Measurements from ENCODE around the gene SYNM.
A peak's percentile ranks its signal among the peaks of the same experiment; 100 is the strongest.
"Not testable (repeated sequence)": the region's sequence is repeated elsewhere in the genome, so short reads cannot be mapped to it uniquely, and the experiment has no call there.

SYNM gene, protein sequence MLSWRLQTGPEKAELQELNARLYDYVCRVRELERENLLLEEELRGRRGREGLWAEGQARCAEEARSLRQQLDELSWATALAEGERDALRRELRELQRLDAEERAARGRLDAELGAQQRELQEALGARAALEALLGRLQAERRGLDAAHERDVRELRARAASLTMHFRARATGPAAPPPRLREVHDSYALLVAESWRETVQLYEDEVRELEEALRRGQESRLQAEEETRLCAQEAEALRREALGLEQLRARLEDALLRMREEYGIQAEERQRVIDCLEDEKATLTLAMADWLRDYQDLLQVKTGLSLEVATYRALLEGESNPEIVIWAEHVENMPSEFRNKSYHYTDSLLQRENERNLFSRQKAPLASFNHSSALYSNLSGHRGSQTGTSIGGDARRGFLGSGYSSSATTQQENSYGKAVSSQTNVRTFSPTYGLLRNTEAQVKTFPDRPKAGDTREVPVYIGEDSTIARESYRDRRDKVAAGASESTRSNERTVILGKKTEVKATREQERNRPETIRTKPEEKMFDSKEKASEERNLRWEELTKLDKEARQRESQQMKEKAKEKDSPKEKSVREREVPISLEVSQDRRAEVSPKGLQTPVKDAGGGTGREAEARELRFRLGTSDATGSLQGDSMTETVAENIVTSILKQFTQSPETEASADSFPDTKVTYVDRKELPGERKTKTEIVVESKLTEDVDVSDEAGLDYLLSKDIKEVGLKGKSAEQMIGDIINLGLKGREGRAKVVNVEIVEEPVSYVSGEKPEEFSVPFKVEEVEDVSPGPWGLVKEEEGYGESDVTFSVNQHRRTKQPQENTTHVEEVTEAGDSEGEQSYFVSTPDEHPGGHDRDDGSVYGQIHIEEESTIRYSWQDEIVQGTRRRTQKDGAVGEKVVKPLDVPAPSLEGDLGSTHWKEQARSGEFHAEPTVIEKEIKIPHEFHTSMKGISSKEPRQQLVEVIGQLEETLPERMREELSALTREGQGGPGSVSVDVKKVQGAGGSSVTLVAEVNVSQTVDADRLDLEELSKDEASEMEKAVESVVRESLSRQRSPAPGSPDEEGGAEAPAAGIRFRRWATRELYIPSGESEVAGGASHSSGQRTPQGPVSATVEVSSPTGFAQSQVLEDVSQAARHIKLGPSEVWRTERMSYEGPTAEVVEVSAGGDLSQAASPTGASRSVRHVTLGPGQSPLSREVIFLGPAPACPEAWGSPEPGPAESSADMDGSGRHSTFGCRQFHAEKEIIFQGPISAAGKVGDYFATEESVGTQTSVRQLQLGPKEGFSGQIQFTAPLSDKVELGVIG (N-terminal part only)

DNA sequence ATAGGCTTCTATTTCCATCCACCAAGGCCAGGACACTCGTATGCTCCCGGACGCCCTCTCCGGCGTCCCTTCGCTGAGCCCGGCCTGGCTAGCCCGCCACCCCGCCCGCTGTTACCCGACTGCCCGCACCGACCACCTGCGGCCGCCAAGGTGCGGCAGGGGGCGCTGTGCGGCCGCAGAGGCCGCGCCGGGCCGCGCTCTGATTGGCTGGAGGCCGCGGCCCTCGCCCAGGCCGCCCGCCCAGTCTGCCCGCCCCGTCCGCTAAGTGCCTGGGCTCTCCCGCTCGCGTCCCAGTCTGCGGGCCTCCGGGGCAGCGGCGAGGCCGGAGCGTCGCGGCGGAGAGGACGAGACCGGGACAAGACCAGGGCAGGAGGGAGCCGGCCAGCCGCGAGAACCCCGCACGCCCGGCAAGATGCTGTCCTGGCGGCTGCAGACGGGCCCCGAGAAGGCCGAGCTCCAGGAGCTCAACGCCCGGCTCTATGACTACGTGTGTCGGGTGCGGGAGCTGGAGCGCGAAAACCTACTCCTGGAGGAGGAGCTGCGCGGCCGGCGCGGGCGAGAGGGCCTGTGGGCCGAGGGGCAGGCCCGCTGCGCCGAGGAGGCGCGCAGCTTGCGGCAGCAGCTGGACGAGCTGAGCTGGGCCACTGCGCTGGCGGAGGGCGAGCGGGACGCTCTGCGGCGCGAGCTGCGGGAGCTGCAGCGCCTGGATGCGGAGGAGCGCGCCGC is at the start of gene SYNM:
Gene SYNM, plus strand, starts transcription at position 293 of the 726 bp plus-strand sequence. Its CDS starts 120 bp downstream, at position 413.
- peak; percentile 69 for DNase-seq

DNA sequence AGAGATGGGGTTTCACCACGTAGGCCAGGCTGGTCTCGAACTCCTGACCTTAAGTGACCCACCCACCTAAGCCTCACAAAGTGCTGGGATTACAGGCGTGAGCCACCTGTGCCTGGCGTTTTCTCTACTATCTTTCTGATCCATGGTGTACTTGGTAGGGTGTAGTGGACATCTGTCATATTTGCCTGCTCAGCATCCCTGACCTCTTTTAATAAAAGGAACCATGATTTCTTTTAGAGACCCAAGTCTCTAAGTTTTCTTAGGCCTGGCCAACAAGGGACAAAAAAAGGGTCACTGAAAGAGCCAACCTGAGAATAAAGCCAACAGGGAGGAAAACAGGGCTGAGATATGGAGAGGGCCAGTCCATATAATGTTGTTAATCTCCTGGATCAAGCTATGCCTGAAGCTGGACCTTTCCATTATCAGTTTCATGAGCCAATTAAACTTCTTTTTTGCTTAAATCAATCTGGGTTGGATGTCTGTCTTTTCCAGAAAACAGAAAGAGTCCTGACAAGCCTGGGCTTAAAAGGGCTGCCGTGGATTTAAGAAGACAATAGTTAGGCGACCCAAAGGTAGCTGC is 49.2 kb upstream of the SYNM start:
- peak; percentile 35 for DNase-seq

DNA sequence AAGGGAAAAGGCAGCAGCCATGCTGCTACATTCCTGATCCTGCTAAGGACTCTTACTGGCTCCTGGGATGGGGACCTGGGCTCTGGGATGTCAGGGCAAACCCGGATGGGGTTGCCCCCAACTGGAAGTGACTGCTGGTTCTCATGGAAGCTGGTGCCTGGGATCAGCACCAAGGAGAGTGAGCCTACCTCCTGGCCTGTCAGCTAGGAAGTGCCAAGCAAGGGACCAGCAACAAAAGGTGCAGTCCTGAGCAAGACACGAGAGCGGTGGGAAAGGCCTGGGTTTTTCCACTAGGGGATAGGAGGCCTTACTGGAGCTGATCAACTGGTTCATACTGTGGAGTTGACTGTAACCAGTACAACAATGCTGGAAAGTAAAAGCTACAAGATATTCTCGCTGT is 47.9 kb upstream of the SYNM start:
- DNase-seq: no peak

DNA sequence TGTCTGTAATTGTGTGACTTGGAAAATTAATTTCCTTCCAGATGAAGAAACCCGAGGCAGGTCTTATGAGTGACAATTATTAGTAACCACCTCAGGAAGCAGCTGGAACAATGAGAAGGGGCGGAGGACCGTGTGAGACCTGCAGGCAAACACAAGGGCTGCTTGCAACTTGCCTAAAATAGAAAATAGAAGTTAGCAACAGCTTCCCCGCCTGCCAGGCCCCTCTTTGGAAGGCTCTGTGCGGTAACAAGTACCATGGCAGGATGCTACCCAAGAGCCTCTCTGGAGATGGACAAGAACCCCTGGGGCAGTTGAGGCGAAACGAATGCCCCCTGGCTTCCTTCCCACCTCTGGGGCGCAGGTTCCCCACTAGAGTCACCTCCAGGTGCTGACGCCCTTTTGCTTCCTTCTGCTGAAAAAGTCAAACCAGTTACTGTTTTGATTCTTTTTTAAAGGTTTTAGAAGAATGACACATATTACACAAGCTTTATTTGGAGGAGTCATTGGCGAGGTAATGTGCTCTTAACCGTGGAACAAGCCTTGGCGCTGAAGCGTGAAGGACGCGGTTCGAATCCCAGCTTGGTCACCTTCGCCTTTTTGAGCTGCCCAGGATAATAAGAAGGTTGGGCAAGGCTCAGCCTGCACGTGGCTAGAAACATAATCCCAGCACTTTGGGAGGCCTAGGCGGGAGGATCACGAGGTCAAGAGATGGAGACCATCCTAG is 47.0 kb upstream of the SYNM start:
- DNase-seq: no peak

DNA sequence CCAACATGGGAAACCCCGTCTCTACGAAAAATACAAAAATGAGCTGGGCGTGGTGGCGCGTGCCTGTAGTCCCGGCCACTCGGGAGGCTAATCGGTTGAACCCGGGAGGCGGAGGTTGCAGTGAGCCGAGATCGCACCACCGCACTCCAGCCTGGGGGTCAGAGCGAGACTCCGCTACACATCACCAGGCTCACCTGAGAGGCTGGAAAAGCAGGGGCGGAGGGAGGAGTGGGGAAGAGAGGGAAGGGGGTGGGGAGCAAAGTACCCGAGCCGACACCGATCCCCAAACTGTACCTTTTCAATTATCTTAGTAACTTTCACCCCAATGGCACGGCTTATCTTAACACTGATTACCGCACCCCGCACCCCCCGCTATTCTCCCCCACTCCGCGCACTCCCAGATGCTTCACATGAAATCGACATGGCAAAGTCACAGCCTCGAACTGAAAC is 46.4 kb upstream of the SYNM start:
- no peak for DNase-seq

DNA sequence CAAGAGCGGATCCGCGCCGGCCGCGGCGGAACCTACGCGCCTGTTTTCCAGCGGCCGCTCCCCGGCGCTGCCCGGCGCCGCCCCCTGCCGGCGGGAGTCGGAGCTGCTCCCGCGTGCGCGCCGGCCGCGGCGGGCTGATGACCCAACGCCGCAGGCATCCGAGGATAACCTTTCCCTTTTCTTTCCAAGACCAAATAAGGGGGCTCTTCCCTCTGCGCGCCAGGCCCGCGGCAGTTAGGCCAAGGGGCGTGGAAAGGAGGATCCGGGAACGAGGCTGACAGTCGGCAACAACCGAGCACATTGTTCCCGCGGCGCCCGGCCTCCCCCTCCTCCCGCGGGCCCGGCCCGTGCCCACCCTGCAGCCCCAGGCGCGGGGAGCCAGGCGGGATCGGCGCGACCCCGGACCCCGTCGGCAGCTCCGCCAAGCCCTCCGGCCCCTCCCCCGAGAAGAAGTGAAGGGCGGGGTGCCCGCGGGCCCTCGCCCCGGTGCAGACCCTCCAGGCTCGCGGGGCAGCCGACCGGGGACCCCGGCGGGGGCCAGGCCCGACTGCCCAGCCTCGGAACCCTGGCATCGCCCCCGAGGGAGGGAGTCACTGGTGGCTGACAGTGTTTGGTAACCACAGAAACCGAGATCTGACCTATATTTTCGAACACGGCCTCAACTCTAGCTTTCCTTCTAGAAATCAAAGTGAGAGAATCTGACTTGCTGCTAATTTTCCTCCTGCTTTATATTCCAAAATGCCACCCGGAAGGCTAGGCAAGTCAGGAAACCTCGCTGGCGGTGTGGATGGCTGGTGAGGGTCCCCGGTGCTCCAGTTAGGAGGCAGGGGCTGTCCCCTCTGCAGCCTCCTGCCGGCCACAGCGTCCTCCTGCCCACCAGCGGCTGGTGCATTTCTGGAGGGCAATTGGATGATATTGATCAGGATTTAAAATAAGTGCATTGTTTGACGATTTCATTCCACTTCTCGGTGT is 45.6 kb upstream of the SYNM start:
- DNase-seq: peak; percentile 16

DNA sequence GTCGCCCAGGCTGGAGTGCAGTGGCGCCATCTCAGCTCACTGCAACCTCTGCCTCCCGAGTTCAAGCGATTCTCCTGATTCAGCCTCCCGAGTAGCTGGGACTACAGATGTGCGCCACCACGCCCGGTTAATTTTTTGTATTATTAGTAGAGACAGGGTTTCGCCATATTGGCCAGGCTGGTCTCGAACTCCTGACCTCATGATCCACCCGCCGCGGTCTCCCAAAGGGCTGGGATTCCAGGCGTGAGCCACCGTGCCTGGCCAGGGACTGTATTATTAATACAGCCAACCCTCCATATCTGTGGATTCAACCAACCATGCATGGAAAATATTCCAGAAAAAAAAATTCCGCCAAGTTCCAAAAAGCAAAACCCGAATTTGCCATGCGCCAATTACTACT is 44.7 kb upstream of the SYNM start:
- not testable (repeated sequence) for DNase-seq

DNA sequence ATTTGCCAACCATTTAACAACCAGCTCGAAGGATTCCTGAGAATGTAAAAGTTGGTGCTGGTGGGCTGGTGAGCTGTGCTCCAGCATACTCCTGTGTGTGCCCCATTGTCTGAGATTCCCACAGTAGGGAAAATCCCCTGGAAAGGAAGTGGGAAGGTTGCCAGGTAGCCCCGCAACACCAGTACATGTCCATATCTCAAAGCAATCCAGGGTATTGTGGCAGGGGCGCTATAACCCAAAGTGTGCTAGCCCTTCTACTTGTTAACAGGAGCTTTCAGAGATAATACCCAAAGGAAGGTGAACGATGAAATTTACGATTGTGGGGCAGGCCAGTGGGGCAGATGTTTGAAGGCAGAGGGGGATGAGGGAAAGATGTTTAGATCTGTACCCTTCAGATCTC is 42.7 kb upstream of the SYNM start:
- DNase-seq: no peak

DNA sequence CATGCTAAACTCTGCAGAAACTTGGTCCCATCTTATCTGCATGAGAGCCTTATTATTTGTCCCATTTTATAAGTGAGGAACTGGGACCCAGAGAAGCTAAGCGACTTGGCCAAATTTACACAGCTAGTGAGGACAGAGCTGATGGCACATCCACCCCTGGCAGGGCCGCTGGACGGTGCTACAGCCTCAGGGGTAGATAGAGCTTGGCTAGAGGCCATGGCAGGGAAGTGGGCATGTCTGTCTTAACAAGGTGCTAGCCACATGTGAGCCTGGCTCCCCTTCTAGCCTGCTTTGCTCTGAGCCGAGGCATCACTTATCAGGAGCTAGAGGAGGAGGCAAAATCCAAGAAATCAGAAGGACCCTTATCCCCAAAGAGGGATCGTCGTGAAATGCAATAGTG is 36.7 kb upstream of the SYNM start:
- no peak for DNase-seq

DNA sequence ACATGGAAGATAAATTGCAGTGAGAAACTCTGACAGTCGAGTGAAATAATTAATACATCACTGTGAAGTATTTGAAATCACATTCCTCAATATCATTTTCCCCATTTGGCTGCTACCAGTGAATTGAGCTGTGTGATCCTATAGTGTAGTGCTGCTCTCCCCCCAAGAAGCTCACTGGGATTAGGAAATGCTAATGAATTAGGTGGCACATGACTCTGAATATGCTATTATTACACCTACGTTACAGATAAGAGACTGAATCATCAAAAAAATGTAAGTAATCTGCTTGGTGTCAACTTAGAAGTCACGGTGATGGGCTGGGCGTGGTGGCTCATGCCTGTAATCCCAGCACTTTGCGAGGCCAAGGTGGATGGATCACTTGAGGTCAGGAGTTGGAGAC is 34.7 kb upstream of the SYNM start:
- no peak for DNase-seq

DNA sequence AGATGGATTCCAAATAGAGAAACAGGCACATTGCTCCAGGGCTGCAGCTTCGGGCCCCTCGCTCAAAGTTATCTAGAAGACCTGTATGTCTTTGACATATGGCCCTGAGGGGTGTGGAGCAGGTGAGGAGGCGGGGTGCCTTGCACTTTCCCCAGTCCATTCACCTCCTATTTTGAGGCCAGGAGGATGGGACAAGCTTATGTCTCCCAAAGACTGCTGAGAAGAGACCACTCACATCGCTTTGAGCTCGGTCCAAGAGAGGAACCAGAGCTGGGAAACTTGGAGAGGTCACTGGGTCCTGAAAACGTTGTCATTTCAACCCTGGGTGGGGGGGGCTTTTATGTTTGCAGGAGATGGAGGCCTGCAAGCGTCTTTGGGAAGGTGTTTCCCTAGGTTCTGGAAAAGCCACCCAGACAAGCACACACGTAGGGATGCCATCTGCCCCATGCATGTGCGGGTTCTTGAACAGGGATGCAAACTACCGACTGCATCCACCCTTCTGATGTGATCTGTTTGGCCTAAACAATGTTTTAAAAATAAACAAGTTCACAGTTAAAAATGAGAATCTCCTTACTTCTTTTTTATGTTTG is 33.7 kb upstream of the SYNM start:
- DNase-seq: no peak

DNA sequence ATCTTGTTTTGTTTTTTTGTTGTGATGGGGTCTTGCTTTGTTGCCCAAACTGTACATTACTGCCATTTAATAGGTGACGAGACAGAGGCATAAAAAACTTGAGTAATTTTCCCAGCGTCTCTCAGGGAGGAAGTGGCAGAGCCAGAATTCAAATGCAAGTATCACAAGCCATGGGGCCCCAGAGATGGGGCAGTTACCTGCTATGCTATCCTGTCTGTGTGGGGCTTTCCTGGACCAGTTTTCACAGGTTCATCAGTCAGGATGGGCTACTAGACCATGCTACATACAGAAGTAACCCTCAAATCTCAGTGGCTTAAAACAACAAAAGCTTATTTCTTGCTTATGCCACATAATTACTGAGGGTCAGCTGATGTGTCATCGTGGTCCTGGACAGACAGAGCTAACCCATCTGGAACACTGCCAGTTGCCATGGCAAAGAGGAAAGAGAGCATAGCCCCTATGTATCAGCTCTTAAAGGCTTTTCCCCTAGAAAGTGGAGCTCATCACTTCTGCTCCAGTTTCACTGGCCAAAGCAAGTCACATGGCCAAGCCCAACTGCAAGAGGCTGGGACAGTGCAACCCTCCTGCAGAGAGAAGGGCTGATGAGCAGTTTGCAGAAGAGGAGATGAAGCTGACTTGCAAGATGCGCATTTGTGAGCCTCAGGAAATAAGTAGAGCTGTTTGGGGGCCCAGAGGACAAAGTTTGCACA is 31.7 kb upstream of the SYNM start:
- DNase-seq: no peak

DNA sequence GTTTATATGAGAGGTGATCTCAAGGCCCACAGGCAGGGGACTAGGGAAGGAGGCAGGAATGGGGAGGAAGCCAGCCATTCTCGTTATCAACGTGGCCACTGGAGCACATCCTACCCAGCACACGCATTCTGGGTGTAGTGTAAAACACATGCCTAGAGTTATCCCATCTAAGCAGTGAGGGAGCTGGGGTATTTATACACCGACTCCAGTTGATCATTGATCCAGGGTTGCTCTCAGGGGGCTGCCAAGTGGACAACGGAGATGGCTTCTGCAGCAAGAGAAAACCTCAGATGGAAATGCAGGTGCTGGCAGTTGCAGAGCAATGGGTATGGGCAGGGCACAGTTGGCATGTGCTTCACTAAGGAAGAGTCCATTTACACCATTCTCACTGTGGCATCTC is 30.4 kb upstream of the SYNM start:
- no peak for DNase-seq

DNA sequence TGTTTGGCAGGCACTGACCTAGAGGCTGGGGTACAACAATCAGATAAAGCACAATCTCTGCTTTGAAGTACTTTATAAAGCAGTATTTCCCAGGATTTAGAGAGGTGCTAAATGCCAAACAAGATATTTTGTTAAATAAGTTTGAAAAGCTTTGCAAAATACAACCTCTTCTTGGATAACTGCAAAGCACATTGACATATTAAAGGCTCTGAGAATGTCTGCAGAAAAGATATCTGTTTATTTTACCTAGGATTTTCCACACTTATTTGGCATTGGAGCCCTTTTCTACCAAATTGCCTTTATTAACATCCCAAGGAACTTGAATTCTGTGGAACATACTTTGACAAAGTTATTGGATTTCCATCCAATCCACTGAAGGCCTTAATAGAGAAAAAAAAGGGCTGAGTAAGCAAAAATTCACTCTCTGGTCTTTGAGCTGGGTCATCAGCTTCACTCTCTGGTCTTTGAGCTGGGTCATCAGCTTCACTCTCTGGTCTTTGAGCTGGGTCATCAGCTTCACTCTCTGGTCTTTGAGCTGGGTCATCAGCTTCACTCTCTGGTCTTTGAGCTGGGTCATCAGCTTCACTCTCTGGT is 29.7 kb upstream of the SYNM start:
- DNase-seq: not testable (repeated sequence)

DNA sequence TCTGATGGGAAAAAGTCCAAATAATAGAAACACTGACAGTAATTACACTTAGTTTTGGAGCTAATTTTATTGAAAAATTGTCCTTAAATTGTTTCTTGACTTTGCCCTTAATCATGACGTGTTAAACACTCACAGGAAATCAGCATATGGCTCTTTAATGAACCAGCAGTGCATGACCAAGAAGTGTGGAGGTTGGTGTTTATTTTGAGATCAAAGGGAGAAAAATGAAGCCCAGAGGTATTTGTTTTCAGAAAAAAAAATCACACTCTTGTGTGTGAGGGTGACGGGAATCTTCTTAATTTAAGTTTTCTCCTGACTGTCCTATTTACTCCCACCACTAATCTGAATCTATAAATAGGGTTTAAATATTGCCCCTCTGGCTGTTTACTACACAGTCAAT is 28.8 kb upstream of the SYNM start:
- DNase-seq: peak; percentile 24

DNA sequence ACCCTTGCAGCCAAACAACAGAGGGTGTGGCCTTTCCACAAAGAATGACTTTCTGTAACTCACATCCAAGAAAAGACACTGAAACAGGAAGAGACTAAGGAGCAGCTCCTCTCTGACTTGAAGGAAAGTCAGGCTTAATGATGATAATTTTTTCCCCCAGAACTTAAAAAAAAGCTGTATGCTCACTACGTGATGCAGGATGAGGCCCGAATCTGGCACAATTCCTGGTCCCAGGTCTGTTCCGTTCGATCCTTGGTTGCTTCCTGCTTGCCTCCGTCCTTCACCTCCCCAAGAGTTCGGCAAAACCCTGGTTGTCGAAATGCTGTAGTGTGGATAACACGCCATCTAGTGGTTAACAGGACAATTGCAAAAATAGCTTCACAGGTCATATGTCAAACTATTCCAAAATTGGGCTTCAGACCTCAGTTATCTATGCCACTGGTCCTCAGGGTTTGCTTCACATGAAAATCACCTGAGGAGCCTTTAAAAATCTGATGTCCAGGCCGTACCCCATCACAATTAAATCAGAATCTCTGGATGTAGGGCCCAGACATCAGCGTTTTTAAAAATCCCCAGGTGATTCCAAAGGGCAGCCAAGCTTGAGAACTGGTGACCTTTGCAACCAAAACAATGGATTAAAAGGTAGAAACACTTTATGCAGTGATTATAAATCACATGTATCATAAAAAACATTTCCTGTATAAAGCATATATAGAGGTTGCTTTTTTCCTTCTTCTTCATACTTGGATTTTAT is 28.1 kb upstream of the SYNM start:
- peak; percentile 76 for DNase-seq

DNA sequence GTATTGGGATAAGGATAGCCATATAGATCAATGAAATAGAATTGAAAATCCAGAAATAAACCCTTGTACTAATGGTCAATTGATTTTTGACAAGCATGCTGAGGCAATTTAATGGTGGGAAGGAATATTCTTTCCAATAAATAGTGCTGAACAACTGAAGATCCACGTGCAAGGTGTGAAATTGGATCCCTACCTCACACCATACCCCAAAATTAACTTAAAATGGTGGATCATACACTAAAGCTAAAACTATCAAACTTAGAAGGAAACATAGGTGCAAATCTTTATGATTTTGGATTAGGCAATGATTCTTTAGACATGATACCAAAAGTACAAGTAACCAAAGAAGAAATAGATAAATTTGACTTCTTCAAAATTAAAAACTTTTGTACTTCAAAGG is 22.1 kb upstream of the SYNM start:
- DNase-seq: no peak

DNA sequence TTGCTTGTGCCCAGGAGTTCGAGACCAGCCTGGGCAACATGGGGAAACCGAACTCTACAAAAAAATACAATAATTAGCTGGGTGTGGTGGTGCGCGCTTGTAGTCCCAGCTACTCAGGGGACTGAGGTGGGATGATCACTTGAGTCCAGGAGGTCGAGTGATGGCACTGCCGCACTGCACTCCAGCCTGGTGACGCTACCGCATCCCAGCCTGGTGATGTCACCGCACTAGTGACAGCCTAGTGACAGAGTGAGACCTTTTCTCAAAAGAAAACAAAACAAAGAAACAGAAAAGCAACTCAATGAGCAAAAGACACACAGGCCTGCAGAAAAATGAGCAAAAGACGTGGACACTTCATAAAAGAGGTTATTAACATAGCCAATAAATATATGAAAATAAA is 19.9 kb upstream of the SYNM start:
- DNase-seq: no peak

Measured in NCI-H524 treated with DMSO at 0.1 percent for 48 hours (cell line).